ENCODE measurements around the gene EDN1. TPM values are rescaled to one million over a fixed set of nuclear protein-coding genes. Genes with fewer than 3 reads are reported as not detected.

Gene EDN1
- total RNA-seq (2014; rRNA removed; shearing (Covaris generic)), result 0.38 and 0.48 TPM in 2 replicates

GRCh38 chr6:12289933-12290820 is at the start of gene EDN1:
Gene EDN1 (plus strand): TSS chr6:12290361. CDS start chr6:12290630, 269 bp downstream.

Small RNA genes within 50 kb of the gene (small RNA-seq; reads per million reads assigned to genes)
- gene SUMO2P12, result not detected
